HFFc6 (cell line): ENCODE results near the gene SLC38A10. TPM values are rescaled to one million over a fixed set of nuclear protein-coding genes. Genes with fewer than 3 reads are reported as not detected.

ENCODE experiments used
- DNase-seq: peaks from one replicate; pipeline ENCODE4 v3.0.0-alpha.2; 2018
- H3K27ac Mint-ChIP-seq: 2 replicates; pipeline ENCODE4 v1.8.0; 2020; ENCODE audit warnings: mild to moderate bottlenecking, mixed read lengths
- H3K27me3 Mint-ChIP-seq: 2 replicates; pipeline ENCODE4 v1.8.0; 2021; ENCODE audit warnings: mild to moderate bottlenecking, moderate library complexity, mixed read lengths; ENCODE audit not compliant: insufficient read depth
- H3K36me3 Mint-ChIP-seq: 2 replicates; pipeline ENCODE4 v1.8.0; 2021; ENCODE audit warnings: low read depth, mixed read lengths
- H3K4me1 Mint-ChIP-seq: 2 replicates; pipeline ENCODE4 v1.8.0; 2020; ENCODE audit warnings: low read depth, mixed read lengths
- H3K4me3 Mint-ChIP-seq: 2 replicates; pipeline ENCODE4 v1.8.0; 2020; ENCODE audit warnings: mild to moderate bottlenecking, moderate library complexity, mixed read lengths
- H3K9me3 Mint-ChIP-seq: 2 replicates; pipeline ENCODE4 v1.8.0; 2020; ENCODE audit warnings: mild to moderate bottlenecking, mixed read lengths
- CTCF ChIP-seq: fragments of 200-600 bp; sonication (generic); IDR thresholded peaks from 2 replicates; pipeline ENCODE4 v1.5.0; 2021; ENCODE audit warnings: antibody characterized with exemption, mild to moderate bottlenecking
- total RNA-seq, 6 experiments: library from RNA; stranded (reverse); fragmentation: NEBNext Ultra II Directional; extraction: Animal tissue kit (Norgen Biotek cat#: 25700); gene quantifications; 2 replicates in 1 of 6; 3 replicates in 5 of 6; pipeline ENCODE4 v1.2.3, GENCODE V29; 2021

SLC38A10 gene
- total RNA-seq, 6 experiments from 2014 or later, result 71.2 to 88.3 (median 72.2) TPM

DNA sequence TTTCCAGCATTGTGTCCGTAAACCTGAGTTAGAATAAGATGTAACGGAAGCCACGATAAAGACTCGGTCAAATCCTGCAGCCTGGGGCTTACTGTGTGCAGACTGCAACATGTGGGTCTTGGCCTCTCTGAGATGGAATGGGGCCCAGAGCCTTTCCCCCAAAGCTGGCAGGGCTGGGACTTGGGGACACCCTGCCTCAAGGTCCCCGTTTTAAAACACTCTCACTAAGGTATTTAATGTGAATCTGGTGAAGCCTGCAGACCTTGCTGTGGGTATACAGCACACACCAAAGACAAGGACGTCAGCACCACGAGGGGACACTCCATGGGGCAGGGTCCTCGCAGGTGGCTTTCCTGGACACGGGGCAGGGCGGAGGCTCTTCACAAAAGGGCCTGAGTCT is 53.9 kb downstream of the SLC38A10 start:
- peaks cover 6% of the 10 kb centered on the region for H3K27me3 Mint-ChIP-seq
- TF ChIP-seq CTCF, result no peak
- DNase-seq, result no peak
- H3K4me1 Mint-ChIP-seq, result peaks cover 27% of the 10 kb centered on the region
- H3K9me3 Mint-ChIP-seq, result no peaks in the 10 kb centered on the region
- H3K27ac Mint-ChIP-seq, result 0 out of 2 replicates have a peak overlapping the region, but pooled peaks have one; percentile 33
- H3K4me3 Mint-ChIP-seq, result peak overlapping the region; percentile 98
- H3K36me3 Mint-ChIP-seq, result peaks cover 4% of the 10 kb centered on the region; the same call in 1 of the 2 replicates

DNA sequence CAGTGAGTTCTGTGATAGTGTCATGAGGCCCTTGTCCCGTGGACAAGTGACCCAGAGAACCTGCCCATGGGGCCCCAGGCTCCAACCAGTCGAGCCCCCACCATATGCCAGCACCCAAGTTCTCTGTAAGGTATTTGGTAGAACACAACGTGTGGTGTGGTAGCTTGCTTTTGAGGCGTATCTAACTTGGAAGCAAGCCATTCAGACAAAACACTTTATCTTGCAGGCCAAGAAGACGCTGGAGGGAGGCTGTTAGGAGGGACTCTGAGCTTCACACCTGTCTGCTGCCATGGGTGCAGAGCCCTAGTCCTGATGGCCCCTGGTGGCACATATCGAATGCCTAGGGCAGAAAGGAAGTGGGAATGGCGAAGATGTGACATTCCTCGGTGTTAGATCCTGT is 54.3 kb downstream of the SLC38A10 start:
- Mint-ChIP-seq H3K27ac (peak overlapping the region; percentile 33; the same call in 1 of the 2 replicates), H3K27me3 (peaks cover 6% of the 10 kb centered on the region), H3K36me3 (peaks cover 4% of the 10 kb centered on the region; the same call in 1 of the 2 replicates), H3K4me3 (peak overlapping the region; percentile 98), H3K9me3 (no peaks in the 10 kb centered on the region), H3K4me1 (peaks cover 27% of the 10 kb centered on the region)
- TF ChIP-seq CTCF, result no peak
- DNase-seq, result no peak

DNA sequence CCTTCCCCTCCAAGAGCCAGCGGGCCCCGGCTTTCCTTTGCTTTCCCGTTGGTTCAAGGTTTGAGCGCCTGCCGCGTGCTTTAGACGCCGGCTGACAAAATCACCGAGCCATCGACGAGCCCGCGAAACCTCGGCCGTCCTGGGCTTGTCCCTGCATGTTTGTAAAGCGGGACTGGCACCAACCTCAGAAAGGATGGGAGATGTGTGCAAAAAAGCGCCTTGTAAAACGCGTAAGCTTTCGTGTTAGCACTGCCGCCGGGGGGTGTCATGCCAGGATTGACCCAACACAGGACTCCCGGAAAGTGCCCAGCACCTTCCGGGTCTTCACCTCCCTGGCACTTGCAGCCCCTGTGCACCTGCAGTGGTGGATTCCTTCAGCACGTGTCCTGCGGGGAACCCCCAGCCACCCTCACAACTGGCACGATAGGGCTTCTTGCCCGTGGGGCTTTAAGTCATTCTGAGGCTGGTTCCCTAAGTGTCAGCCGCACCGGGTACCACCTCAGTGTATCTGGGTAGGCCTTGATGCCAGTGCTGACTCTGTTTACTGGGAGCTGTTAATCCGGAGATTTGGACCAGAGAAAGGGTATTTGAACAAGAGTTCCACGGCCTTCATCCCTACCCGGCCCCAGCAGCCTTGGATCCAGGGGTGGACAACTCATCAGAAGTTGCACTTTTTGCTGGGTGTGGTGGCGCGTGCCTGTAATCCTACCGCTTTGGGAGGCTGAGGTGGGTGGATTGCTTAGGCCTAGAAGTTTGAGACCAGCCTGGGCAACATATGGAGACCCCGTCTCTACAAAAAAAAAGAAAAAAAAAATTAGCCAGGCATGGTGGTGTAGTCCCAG is 55.2 kb downstream of the SLC38A10 start:
- peak; percentile 19 for DNase-seq
- H3K4me3 Mint-ChIP-seq, result peak overlapping the region; percentile 98
- H3K27ac Mint-ChIP-seq, result peak overlapping the region; percentile 93
- H3K36me3 Mint-ChIP-seq, result peaks cover 4% of the 10 kb centered on the region; the same call in 1 of the 2 replicates
- TF ChIP-seq CTCF, result no peak
- no peaks in the 10 kb centered on the region for H3K9me3 Mint-ChIP-seq
- H3K27me3 Mint-ChIP-seq, result peaks cover 6% of the 10 kb centered on the region
- H3K4me1 Mint-ChIP-seq, result peaks cover 27% of the 10 kb centered on the region

GRCh38 chr17:81238815-81239713 is 56.0 kb downstream of the SLC38A10 start, which contains the start of the genes NDUFAF8 and TEPSIN:
Gene NDUFAF8, plus strand, starts transcription at chr17:81239318. Its CDS starts 46 bp downstream, at chr17:81239364.
Gene TEPSIN, minus strand, starts transcription at chr17:81239055. Its CDS starts 22 bp downstream, at chr17:81239033.
- H3K9me3 Mint-ChIP-seq, result no peaks in the 10 kb centered on the region
- peak within 1 kb of the TSS; percentile 93 for H3K27ac Mint-ChIP-seq
- peak; percentile 99 for DNase-seq
- peaks cover 4% of the 10 kb centered on the region; the same call in 1 of the 2 replicates for H3K36me3 Mint-ChIP-seq
- H3K27me3 Mint-ChIP-seq, result peaks cover 6% of the 10 kb centered on the region
- TF ChIP-seq CTCF, result no peak
- H3K4me3 Mint-ChIP-seq, result peak within 1 kb of the TSS; percentile 98
- H3K4me1 Mint-ChIP-seq, result peaks cover 27% of the 10 kb centered on the region

GRCh38 chr17:81238490-81238814 is 56.7 kb downstream of the SLC38A10 start:
- Mint-ChIP-seq H3K9me3 (no peaks in the 10 kb centered on the region), H3K4me3 (peak overlapping the region; percentile 88), H3K4me1 (peaks cover 27% of the 10 kb centered on the region), H3K27ac (no peak overlapping the region), H3K27me3 (peaks cover 5% of the 10 kb centered on the region), H3K36me3 (peaks cover 4% of the 10 kb centered on the region; the same call in 1 of the 2 replicates)
- TF ChIP-seq CTCF, result no peak
- no peak for DNase-seq
